Loucy (cell line): ENCODE measurements around the gene CDH2.

Source experiments
- CTCF ChIP-seq: fragments of 200-600 bp; sonication (generic); conservative IDR thresholded peaks from 2 replicates; pipeline ENCODE4 v1.5.1; 2014; ENCODE audit warnings: mild to moderate bottlenecking, antibody characterized with exemption, low read length
- EZH2phosphoT487 ChIP-seq: fragments of 200-600 bp; IDR thresholded peaks from 2 replicates; pipeline ENCODE4 v1.6.1; 2018; ENCODE audit warnings: antibody characterized with exemption, mild to moderate bottlenecking, moderate library complexity, borderline replicate concordance

GRCh38 chr18:28159055-28159454 is 17.9 kb downstream of the CDH2 start:
- no peak for TF ChIP-seq CTCF
- TF ChIP-seq EZH2phosphoT487 = no peak
